Mucosa of descending colon (tissue), 3 donors: ENCODE measurements around the gene IRF8. TPM values are rescaled to one million over a fixed set of nuclear protein-coding genes. Genes with fewer than 3 reads are reported as not detected.
A peak's percentile ranks its signal among the peaks of the same experiment; 100 is the strongest.

Experiments used
- ATAC-seq: fragments of 200-7000 bp; cut with Tn5 transposase; one replicate; pipeline ENCODE4 v1.9.1; 2020; ENCODE audit warnings: mild to moderate bottlenecking, moderate library complexity
- DNase-seq, 3 donors: peaks; one replicate each; pipeline ENCODE4 v3.0.0-alpha.2; 2020
- H3K36me3 ChIP-seq: fragments of 200-600 bp; one replicate; pipeline ENCODE4 v1.8.0; 2021; ENCODE audit warnings: low read depth, mild to moderate bottlenecking
- H3K4me1 ChIP-seq: fragments of 200-600 bp; one replicate; pipeline ENCODE4 v1.8.0; 2021; ENCODE audit warnings: low read depth, mild to moderate bottlenecking
- H3K4me3 ChIP-seq: fragments of 200-600 bp; one replicate; pipeline ENCODE4 v1.8.0; 2021; ENCODE audit warnings: mild to moderate bottlenecking
- H3K9me3 ChIP-seq: fragments of 200-600 bp; one replicate; pipeline ENCODE4 v1.8.0; 2021; ENCODE audit warnings: mild to moderate bottlenecking
- CTCF ChIP-seq: fragments of 200-600 bp; IDR thresholded peaks from one replicate; pipeline ENCODE4 v1.8.0; 2022; ENCODE audit warnings: antibody characterized with exemption, mild to moderate bottlenecking
- intact Hi-C, 2 donors: fragments of 100-400 bp; cut with DNase I in 1 of 2; cut with micrococcal nuclease in 1 of 2; formaldehyde crosslinking; loops; one replicate each; pipeline versions ENCODE4 v1.11.0 to v1.11.1; 2022; cut with DNase I, micrococcal nuclease
- total RNA-seq, 3 donors: library from RNA; stranded (reverse); fragmentation: NEBNext Ultra II Directional in 2 of 3; extraction: Animal tissue kit (Norgen Biotek cat#: 25700) in 2 of 3; gene quantifications; one replicate each; pipeline versions ENCODE4 v1.2.1 to v1.2.4, GENCODE V29; 2021 to 2023
- donor health status: DM: no; HTN: no; CAD: no; lungs with moderate emphysema.
- donor health status: DM: no; HTN: no; CAD: no.
- donor health status: DM: no; HTN: yes; CAD: no.

The IRF8 gene
- total RNA-seq, 3 donors from 2014 or later = 28.8 to 55.8 (median 36.5) TPM

GRCh38 chr16:85899444-85899843 lies 482 bp downstream of the IRF8 start:
- peaks cover 24% of the 10 kb centered on the region for H3K4me1 ChIP-seq
- ATAC-seq = no peak

DNA sequence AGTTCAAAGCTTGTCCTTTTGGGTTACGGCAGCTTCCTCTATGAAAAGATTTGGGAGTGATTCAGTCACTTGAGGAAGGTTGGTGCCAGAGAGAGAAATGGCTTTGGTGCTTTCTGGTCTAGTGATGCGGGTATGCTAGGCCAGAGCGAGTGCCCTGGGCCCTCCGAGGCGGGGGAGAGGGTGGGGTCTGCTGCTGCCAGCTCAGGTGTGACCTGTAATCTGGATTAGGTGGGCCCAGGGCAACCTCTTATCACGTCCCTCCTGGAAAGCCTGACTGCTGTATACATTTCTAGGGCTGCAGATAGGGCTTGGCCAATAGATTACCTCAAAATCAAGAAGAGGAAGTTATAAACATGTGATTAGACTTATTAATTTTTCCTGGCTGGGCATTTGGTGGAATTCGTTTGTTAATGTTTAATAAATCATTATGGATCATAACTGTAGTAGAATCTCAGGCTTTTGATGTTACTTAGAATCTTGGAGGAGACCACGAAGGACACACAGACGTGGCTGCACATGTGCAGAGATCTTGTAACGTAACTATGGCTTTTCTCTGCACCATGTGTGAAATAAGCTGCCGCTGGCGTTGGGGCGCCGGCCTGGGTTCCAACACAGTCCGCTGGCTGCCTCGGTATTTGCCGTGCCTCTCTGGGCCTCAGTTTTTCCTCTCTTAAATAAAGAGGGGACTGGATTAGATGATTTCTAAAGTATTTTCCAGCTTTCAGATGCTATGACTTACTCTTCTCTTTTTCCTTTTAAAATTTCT lies 1.2 kb downstream of the IRF8 start:
- H3K36me3 ChIP-seq = peaks cover 5% of the 10 kb centered on the region
- intact Hi-C loops = no loop called here
- H3K9me3 ChIP-seq = no peaks in the 10 kb centered on the region
- TF ChIP-seq CTCF = no peak
- H3K4me1 ChIP-seq = peaks cover 24% of the 10 kb centered on the region
- DNase-seq (peak in 1 of 3 donors; percentile 54), ATAC-seq (peak; percentile 35)
- no peak overlapping the region for H3K4me3 ChIP-seq

More at GRCh38 chr16:85899444-85899843, 482 bp downstream of the IRF8 start:
- DNase-seq = no peak
- H3K4me3 ChIP-seq = peak overlapping the region; percentile 60
- peaks cover 5% of the 10 kb centered on the region for H3K36me3 ChIP-seq
- intact Hi-C loops = loop anchor here in 1 of 2 donors (10.0 kb wide), 1 partner anchor 85 kb away; no protein-coding TSS in a partner anchor
- H3K9me3 ChIP-seq = no peaks in the 10 kb centered on the region
- TF ChIP-seq CTCF = no peak

DNA sequence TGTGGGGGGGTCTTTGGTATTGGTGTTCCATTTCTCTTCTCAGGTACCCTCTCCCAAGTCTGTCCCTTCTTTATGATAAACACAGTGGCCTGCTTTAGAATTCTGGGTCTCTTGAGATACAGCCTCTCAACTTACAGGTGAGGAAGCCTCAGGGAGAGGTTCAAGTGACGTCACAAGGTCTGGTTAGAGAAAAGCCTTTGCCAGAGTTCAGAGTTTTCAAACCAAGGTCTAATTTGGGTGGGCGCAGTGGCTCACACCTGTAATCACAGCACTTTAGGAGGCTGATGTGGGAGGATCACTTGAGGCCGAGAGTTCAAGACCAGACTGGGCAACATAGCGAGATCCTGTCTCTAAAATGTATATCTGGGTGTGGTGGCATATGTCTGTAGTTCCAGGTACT lies 2.1 kb downstream of the IRF8 start:
- peaks cover 24% of the 10 kb centered on the region for H3K4me1 ChIP-seq
- no peak overlapping the region for H3K4me3 ChIP-seq
- H3K36me3 ChIP-seq = peaks cover 5% of the 10 kb centered on the region
- no peak for DNase-seq
- H3K9me3 ChIP-seq = no peaks in the 10 kb centered on the region
- ATAC-seq = no peak
- no peak for TF ChIP-seq CTCF
- intact Hi-C loops = no loop called here

- Histone ChIP-seq H3K36me3 (peaks cover 5% of the 10 kb centered on the region), H3K4me3 (no peak overlapping the region), H3K4me1 (peaks cover 24% of the 10 kb centered on the region), H3K9me3 (no peaks in the 10 kb centered on the region)
- DNase-seq (no peak), ATAC-seq (no peak)
- intact Hi-C loops = no loop called here
- no peak for TF ChIP-seq CTCF
Measured at GRCh38 chr16:85901773-85902365, 2.9 kb downstream of the IRF8 start.

GRCh38 chr16:85902366-85903155 lies 3.6 kb downstream of the IRF8 start:
- no peaks in the 10 kb centered on the region for H3K9me3 ChIP-seq
- no peak overlapping the region for H3K4me3 ChIP-seq
- TF ChIP-seq CTCF = no peak
- peaks cover 1% of the 10 kb centered on the region for H3K36me3 ChIP-seq
- peaks cover 23% of the 10 kb centered on the region for H3K4me1 ChIP-seq
- peak; percentile 26 for ATAC-seq
- intact Hi-C loops = no loop called here
- peak in 1 of 3 donors; percentile 70 for DNase-seq
